ENCODE measurements around the gene SQSTM1. TPM values are rescaled to one million over a fixed set of nuclear protein-coding genes. Genes with fewer than 3 reads are reported as not detected.
"Not testable (repeated sequence)": the region's sequence is repeated elsewhere in the genome, so short reads cannot be mapped to it uniquely, and the experiment has no call there.

The SQSTM1 gene
- polyA plus RNA-seq, 1 experiment: 366 TPM

- Histone ChIP-seq H3K27me3 (ENCODE audit: control insufficient read depth, insufficient read depth, low read length) (no peaks in the 10 kb centered on the region), H3K27ac (ENCODE audit: low read depth, low read length) (no peak overlapping the region), H3K4me3 (ENCODE audit: low read depth, low read length) (no peak overlapping the region), H3K9me3 (ENCODE audit: control insufficient read depth, insufficient read depth, low read length) (no peaks in the 10 kb centered on the region; the same call in 1 of the 2 replicates)
- no peak for DNase-seq (ENCODE audit: low read depth, low spot score)
- ChIA-PET CTCF (interaction anchor here (1.2 to 2.1 kb wide), 3 partner anchors 9 to 35 kb away, joined by 3 to 11 read pairs (median 3); no protein-coding TSS in a partner anchor), POLR2A (interaction anchor here (0.8 kb wide), 1 partner anchor 49 kb away, joined by 3 read pairs; no protein-coding TSS in a partner anchor)
- TF ChIP-seq CTCF (IDR thresholded peaks at IDR 0.05; ENCODE audit: low read depth, low read length): peak; percentile 56
Measured at GRCh38 chr5:179870403-179870903, 49.7 kb downstream of the SQSTM1 start.

- Histone ChIP-seq H3K4me3 (ENCODE audit: low read depth, low read length) (no peak overlapping the region), H3K27ac (ENCODE audit: low read depth, low read length) (no peak overlapping the region), H3K9me3 (ENCODE audit: control insufficient read depth, insufficient read depth, low read length) (no peaks in the 10 kb centered on the region; the same call in 1 of the 2 replicates), H3K27me3 (ENCODE audit: control insufficient read depth, insufficient read depth, low read length) (no peaks in the 10 kb centered on the region)
- DNase-seq (ENCODE audit: low read depth, low spot score): no peak
- CTCF ChIA-PET: interaction anchor here (1.2 to 2.1 kb wide), 3 partner anchors 9 to 34 kb away, joined by 3 to 11 read pairs (median 3); no protein-coding TSS in a partner anchor
- POLR2A ChIA-PET: no interaction called here
- TF ChIP-seq CTCF (IDR thresholded peaks at IDR 0.05; ENCODE audit: low read depth, low read length): no peak
Measured at GRCh38 chr5:179870952-179871351, 50.2 kb downstream of the SQSTM1 start.

GRCh38 chr5:179871533-179871932 lies 50.8 kb downstream of the SQSTM1 start:
- POLR2A ChIA-PET; DNase-seq (ENCODE audit: low read depth, low spot score); H3K9me3 ChIP-seq (ENCODE audit: control insufficient read depth, insufficient read depth, low read length); H3K27me3 ChIP-seq (ENCODE audit: control insufficient read depth, insufficient read depth, low read length); H3K4me3 ChIP-seq (ENCODE audit: low read depth, low read length); H3K27ac ChIP-seq (ENCODE audit: low read depth, low read length): not testable (repeated sequence)
- CTCF ChIA-PET: interaction anchor here (2.1 kb wide), 1 partner anchor 10 kb away, joined by 11 read pairs; no protein-coding TSS in a partner anchor

- Histone ChIP-seq H3K27me3 (ENCODE audit: control insufficient read depth, insufficient read depth, low read length) (no peaks in the 10 kb centered on the region), H3K27ac (ENCODE audit: low read depth, low read length) (no peak overlapping the region), H3K4me3 (ENCODE audit: low read depth, low read length) (no peak overlapping the region), H3K9me3 (ENCODE audit: control insufficient read depth, insufficient read depth, low read length) (no peaks in the 10 kb centered on the region; the same call in 1 of the 2 replicates)
- ChIA-PET CTCF (interaction anchor here (1.2 to 2.1 kb wide), 2 partner anchors 11 to 36 kb away, joined by 4 to 11 read pairs; no protein-coding TSS in a partner anchor), POLR2A (no interaction called here)
- DNase-seq (ENCODE audit: low read depth, low spot score): no peak
- no peak for TF ChIP-seq CTCF (IDR thresholded peaks at IDR 0.05; ENCODE audit: low read depth, low read length)
Measured at GRCh38 chr5:179872055-179872827, 51.5 kb downstream of the SQSTM1 start.

- DNase-seq (ENCODE audit: low read depth, low spot score): no peak
- TF ChIP-seq CTCF (IDR thresholded peaks at IDR 0.05; ENCODE audit: low read depth, low read length): no peak
- CTCF ChIA-PET: interaction anchor here (1.2 kb wide), 1 partner anchor 35 kb away, joined by 4 read pairs; no protein-coding TSS in a partner anchor
- Histone ChIP-seq H3K4me3 (ENCODE audit: low read depth, low read length) (no peak overlapping the region), H3K9me3 (ENCODE audit: control insufficient read depth, insufficient read depth, low read length) (no peaks in the 10 kb centered on the region; the same call in 1 of the 2 replicates), H3K27ac (ENCODE audit: low read depth, low read length) (no peak overlapping the region), H3K27me3 (ENCODE audit: control insufficient read depth, insufficient read depth, low read length) (no peaks in the 10 kb centered on the region)
- POLR2A ChIA-PET: interaction anchor here (1.2 kb wide), 1 partner anchor 12 kb away, joined by 3 read pairs; no protein-coding TSS in a partner anchor
Measured at GRCh38 chr5:179872828-179873575, 52.3 kb downstream of the SQSTM1 start.
